ENCODE data around the gene KRTAP1-3. TPM values are rescaled to one million over a fixed set of nuclear protein-coding genes. Genes with fewer than 3 reads are reported as not detected.

KRTAP1-3 gene
- total and polyA plus RNA-seq, 10 donors, result not detected

DNA sequence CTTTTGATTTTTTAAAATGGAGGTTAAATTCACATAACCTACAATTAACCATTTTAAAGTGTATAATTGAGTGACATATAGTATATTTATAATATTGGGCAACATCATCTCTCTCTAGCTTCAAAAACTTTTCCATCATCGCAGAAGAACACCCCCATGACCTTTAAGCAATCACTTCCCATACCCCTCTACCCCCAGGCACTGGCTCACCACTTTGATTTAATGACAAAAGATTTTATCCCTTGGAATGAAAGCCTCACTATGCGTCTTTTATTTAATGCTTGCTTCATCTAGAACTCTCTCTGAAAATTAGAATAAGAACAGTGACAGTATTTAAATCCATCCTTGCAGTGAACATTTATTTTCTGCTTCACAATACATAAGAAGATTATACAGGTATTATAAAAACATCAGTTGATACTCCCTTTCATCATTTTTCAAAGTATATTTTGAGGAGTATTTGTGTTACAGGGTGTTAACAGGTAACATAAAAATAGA lies 3.2 kb upstream of the KRTAP1-3 start:
- intact Hi-C loops (cut with DNase I; ENCODE audit: low total_unique reads), result no loop called here
- 78 to 90% (median 83%) methylated on average over 2 of the region's 2 CpGs for whole genome bisulfite sequencing, 5 donors

DNA sequence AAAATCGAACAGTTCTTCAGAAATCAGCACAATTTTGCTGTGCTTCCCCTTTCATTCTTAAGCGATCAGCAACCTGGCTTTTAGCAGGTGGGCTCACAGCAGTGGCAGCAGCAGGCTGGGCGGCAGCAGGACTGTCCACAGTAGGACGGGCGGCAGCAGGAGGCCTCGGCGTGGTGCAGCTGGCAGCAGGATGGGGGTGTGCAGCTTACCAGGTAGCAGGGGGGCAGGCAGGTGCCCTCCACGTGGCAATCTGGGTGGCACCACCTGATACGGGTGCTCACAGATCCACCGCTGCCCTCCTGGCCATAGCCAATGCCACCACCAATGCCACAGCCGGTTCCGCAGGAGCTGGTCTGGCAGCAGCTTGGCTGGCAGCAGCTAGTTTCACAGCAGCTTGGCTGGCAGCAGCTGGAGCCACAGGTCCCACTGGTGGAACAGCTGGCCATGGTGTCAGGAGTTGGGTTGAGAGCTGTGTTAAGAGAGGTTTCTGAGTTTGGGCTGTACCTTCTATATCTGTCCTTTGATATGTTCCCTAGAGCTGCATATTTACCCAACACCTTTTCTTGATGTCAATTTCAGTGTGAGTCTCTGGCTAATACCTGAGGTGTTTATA lies 4.9 kb downstream of the KRTAP1-3 start, which contains the start of gene KRTAP1-4:
Gene KRTAP1-4 (minus strand): TSS at position 563 of the 613 bp plus-strand sequence. CDS start 117 bp downstream, at position 446.
- H3K9me3 ChIP-seq, result no peaks in the 10 kb centered on the region

More for the DNA sequence above, 3.2 kb upstream of the KRTAP1-3 start:
- no peaks in the 10 kb centered on the region for H3K4me1 ChIP-seq
- TF ChIP-seq, protein P1, sequence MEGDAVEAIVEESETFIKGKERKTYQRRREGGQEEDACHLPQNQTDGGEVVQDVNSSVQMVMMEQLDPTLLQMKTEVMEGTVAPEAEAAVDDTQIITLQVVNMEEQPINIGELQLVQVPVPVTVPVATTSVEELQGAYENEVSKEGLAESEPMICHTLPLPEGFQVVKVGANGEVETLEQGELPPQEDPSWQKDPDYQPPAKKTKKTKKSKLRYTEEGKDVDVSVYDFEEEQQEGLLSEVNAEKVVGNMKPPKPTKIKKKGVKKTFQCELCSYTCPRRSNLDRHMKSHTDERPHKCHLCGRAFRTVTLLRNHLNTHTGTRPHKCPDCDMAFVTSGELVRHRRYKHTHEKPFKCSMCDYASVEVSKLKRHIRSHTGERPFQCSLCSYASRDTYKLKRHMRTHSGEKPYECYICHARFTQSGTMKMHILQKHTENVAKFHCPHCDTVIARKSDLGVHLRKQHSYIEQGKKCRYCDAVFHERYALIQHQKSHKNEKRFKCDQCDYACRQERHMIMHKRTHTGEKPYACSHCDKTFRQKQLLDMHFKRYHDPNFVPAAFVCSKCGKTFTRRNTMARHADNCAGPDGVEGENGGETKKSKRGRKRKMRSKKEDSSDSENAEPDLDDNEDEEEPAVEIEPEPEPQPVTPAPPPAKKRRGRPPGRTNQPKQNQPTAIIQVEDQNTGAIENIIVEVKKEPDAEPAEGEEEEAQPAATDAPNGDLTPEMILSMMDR (IDR thresholded peaks at IDR 0.05 in 8 of 11, conservative IDR thresholded peaks at IDR 0.05 in 3 of 11), result no peak
- TF ChIP-seq POLR2A (IDR thresholded peaks at IDR 0.05) (no peak), POLR2AphosphoS5 (IDR thresholded peaks at IDR 0.05) (no peak)
- no peak overlapping the region for H3K27ac ChIP-seq
- H3K27me3 ChIP-seq (replicated peaks in 1 of 7), result peaks cover 0 to 13% (median 0%) of the 10 kb centered on the region in 7 donors
- H3K9me3 ChIP-seq, result peaks cover 0 to 5% (median 3%) of the 10 kb centered on the region in 8 donors
- no peak for DNase-seq
- H3K36me3 ChIP-seq, result no peaks in the 10 kb centered on the region
- H3K4me3 ChIP-seq, result no peak overlapping the region

DNA sequence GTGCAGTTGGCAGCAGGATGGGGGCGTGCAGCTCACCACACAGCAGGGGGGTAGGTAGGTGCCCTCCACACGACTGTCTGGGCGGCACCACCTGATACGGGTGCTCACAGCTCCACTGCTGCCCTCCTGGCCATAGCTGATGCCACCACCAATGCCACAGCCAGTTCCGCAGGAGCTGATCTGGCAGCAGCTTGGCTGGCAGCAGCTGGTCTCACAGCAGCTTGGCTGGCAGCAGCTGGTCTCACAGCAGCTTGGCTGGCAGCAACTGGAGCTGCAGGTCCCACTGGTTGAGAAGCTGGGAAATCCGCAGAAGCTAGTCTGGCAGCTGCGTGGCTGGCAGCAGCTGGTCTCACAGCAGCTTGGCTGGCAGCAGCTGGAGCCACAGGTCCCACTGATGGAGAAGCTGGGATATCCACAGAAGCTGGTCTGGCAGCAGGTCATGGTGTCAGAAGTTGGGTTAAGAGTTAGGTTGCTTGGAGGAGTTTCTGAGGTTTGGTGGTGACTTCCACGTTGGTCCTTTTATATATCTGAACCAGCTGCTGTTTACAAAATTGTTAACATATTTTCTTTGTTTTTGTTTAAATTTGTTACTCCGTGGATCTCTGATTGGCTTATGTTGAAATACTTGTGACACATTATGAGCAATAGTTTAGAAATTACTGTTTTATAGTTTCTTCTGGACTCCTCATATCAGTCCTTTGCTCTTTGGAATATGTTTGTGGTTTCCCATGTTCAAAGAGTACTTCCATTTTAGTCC lies 7.8 kb downstream of the KRTAP1-3 start, which contains the start of gene KRTAP1-5:
Gene KRTAP1-5 (minus strand): TSS at position 494 of the 757 bp plus-strand sequence. CDS start 53 bp downstream, at position 441.
- H3K4me3 ChIP-seq, result no peak within 1 kb of the TSS
- no peaks in the 10 kb centered on the region for H3K36me3 ChIP-seq
- TF ChIP-seq POLR2A (IDR thresholded peaks at IDR 0.05), result no peak
- no peak for TF ChIP-seq POLR2AphosphoS5 (IDR thresholded peaks at IDR 0.05)
- TF ChIP-seq, protein P1 (IDR thresholded peaks at IDR 0.05 in 8 of 11, conservative IDR thresholded peaks at IDR 0.05 in 3 of 11), result no peak
- no peaks in the 10 kb centered on the region for H3K4me1 ChIP-seq
- intact Hi-C loops (cut with DNase I; ENCODE audit: low total_unique reads), result no loop called here
- H3K9me3 ChIP-seq, result peaks cover 0 to under 1% (median 0%) of the 10 kb centered on the region in 8 donors
- no peak within 1 kb of the TSS for H3K27ac ChIP-seq
- no peak for DNase-seq
- H3K27me3 ChIP-seq (replicated peaks in 1 of 7), result peaks cover 0 to 23% (median 4%) of the 10 kb centered on the region in 7 donors
- WGBS, 5 donors, result 63 to 84% (median 82%) methylated on average over 5 to 9 of the region's 9 CpGs

More for the DNA sequence above, 4.9 kb downstream of the KRTAP1-3 start, which contains the start of gene KRTAP1-4:
- Histone ChIP-seq H3K27me3 (replicated peaks in 1 of 7) (peaks cover 0 to 23% (median 4%) of the 10 kb centered on the region in 7 donors), H3K36me3 (no peaks in the 10 kb centered on the region), H3K4me1 (no peaks in the 10 kb centered on the region), H3K4me3 (no peak within 1 kb of the TSS), H3K27ac (no peak within 1 kb of the TSS)
- TF ChIP-seq POLR2AphosphoS5 (IDR thresholded peaks at IDR 0.05), result no peak
- no peak for TF ChIP-seq POLR2A (IDR thresholded peaks at IDR 0.05)
- TF ChIP-seq, protein P1 (IDR thresholded peaks at IDR 0.05 in 8 of 11, conservative IDR thresholded peaks at IDR 0.05 in 3 of 11), result no peak
- no peak for DNase-seq
- intact Hi-C loops (cut with DNase I; ENCODE audit: low total_unique reads), result no loop called here
- WGBS, 5 donors, result 84 to 92% (median 85%) methylated on average over 8 to 12 of the region's 12 CpGs
